HG02623 (cell line): ENCODE results near the gene KCNT2.
"Not testable (repeated sequence)": the region's sequence is repeated elsewhere in the genome, so short reads cannot be mapped to it uniquely, and the experiment has no call there.

Experiments used
- ATAC-seq: cut with Tn5 transposase; IDR thresholded peaks from one replicate; pipeline ENCODE4 v1.9.1; 2021; ENCODE audit warnings: moderate library complexity; ENCODE audit not compliant: unreplicated experiment

The KCNT2 gene

DNA sequence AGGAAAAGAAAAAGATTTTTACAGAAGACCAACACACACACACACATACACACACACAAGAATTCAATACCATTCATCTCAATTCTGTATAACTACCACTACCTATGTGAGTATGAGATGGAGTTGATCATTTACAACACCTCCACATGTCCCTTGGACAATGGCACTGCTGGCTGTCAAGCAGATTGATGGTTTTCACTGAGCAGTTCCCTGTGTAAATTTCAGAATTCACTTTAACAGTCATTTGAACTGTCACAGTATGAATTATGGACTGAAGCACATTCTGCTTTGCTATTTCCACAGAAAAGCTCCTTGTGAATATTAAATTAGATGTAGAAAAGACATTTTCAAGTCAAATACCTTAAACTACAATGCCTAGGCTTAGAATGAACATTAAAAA is 14.3 kb downstream of the KCNT2 start:
- no peak for ATAC-seq

DNA sequence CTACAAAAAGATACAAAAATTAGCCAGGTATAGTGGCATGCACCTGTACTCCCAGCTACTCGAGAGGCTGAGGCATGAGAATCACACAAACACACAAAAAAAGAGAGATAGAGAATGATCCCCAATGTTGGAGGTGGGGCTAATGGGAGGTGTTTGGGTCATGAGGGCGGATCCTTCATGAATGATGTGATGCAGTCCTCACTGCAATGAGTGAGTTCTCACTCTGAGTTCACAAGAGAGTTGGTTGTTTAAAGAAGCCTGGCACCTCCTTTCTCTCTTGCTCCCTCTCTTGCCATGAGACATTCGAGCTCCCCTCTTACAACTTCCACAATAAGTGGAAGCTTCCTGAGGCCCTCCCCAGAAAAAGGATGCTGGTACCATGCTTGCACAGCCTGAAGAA is 17.3 kb downstream of the KCNT2 start:
- ATAC-seq, result no peak

DNA sequence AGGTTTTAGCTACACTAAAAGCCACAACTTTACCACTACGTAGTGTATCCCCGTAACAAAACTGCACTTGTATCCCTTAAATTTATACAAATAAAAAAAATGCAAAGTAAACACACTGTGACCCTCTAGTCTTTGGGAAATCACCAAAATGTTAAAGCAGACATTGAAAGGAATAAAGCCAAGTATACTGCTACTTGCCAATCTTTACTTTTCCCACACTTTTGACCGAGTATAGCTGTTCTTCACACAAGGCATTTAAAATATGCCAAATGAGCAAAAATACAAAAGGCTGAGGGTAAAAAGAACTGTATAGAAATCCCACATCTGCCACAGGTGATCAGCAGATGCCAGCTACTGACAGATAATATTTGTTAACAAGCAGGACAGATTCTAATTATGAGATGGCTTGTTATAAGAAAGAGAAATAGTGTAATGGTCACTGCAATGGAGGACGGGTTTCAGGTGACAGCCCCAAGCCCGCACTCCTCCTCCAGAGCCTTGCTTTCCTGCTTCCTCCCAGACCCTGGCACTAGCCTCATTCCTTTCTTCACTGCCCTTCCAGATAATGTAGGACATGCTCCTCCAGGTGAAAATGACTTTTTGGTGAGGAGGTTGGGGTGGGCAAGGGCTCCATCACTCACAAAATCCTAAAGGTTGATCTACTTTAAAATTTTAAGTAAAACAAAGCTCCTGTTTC is 18.1 kb downstream of the KCNT2 start:
- no peak for ATAC-seq

DNA sequence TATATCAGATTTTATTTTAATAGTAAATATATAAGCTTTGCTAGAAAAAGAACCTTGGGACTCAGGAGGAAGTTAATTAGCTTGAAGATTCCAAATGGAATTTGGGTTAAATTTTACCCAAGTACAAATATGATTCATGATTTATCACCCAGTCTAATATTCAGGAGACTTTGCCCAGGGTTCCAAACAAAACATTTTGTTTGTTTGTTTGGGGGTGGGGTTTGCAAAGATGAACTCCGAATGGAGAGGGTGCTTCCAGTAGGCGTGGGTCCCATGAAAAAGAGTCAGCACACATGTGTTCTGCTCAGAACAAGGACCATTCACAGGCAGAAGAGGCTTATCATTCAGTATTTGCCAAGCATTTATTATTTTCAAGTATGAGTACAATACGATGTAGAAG is 23.5 kb downstream of the KCNT2 start:
- ATAC-seq, result no peak

DNA sequence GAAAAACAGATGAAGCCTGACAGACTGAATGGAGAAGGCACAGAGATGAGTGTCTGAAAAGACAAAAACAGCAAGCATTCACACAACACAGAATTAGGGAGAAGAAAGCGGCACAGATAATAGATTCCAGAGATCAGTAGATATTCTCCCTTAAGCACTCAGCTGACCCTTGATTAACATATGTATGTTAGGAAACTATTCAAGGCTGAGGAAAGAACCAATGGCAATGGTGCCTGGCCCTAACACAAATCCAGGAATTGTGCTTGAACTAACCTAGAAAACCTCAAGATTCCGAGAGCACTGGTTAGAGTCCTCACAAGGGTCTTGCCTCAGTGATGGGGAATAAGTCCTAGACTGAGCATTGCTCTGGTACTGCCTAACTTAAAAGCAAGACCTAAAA is 30.9 kb downstream of the KCNT2 start:
- no peak for ATAC-seq

DNA sequence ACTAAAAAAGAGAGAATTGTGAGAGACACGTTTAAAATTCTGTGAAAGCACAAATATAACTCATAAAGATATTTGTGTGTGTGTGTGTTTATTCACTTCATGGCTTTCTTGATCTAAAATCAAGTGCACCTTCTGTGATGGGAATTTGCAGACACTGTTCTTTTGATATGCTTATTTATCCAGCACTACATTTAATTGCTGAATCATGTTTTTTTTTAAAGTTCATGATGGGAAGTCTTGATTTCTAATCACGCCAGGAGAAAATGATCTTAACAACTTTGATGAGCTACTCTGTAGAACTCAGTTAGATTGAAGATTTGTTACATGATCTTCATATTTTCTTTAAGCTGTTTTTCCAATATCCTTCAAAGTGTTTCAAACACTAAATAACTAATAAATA is 35.0 kb downstream of the KCNT2 start:
- ATAC-seq, result no peak

DNA sequence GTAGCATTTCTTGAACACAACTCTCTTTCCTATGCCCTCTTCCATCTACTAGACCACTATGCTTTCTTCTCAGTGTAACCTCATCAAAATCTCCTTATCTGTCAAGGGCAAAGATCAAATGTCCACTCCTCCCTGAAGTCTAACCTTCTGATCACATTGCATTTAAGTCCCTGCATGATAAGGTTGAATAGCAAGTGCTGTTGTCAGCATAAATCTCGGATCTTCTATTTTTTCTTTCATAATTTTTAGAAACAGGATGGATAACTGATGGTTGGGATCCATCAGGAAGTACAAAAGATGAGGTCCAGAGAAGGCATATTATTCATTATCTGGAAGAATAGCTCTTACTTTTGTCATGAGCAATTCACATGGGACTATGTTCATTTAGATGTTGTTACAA is 41.0 kb downstream of the KCNT2 start:
- ATAC-seq, result no peak

DNA sequence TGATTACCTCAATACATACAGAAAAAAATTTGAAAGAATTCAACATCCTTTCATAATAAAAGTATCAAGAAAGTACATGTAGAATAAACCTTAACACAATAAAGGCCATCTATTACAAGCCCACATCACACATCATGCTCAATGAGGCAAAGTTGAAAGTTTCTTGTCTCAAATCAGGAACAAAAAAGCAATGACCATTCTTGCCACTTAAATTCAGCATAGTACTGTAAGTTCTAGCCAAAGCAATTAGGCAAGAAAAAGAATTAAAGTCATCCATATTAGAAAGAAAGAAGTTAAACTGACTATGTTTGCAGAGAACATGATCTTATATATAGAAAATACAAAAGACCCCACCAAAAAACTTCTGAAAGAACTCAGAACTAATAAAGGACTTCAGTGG is 44.5 kb downstream of the KCNT2 start:
- ATAC-seq, result no peak

DNA sequence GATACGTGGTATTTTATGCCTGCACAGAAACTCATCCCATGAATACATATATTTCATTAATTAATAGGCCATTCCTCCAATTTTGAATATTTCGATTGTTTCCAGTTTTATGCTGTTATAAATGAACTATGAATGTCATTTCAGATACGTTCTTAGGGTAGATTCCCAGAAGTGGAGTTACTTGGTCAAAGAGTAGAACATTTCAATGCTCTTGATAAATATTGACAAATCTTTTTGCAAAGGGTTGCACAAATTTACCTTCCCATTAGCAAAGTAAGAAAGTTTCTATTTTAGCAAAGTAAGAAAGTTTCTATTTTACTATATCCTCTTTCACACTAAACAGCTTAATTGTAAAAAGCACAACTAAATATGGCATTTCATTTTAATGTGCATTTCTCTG is 48.9 kb downstream of the KCNT2 start:
- no peak for ATAC-seq

DNA sequence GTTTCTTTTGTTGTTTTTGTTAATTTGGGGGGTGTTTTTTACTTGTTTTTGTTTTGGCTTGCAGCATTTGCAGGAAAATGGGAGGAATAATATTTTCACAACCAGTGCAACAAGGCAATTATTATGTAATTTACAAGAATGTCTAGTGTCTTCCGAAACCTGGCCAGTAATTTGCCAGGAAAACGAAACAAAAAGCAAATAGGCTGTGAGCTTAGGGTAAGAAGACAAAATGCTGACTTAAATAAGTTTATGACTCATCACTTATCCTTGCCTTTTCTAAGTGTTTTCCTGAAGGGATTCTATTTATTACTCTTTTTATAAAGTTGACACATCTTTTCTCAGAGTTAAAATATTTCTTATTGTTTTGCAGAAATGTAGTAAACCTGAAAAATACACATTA is 49.8 kb downstream of the KCNT2 start:
- ATAC-seq, result no peak

DNA sequence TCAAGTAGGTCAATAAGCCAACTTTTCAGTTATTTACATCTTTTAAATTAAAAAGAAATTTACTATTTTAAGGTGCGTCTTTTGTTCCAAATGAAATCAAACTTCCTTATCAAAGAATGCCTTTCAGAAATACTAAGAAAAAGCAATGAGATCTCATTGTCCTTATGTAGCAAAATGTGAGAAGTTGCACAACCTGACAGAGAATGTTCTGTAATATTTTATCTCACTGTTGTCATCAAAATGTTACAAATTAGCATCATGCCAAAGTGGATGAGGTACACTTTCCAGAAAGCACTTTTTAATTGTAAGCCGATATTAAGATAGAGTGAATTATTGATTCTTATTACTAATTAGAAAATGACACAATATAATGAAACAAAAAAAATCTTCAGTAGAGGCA is 50.4 kb downstream of the KCNT2 start:
- no peak for ATAC-seq

DNA sequence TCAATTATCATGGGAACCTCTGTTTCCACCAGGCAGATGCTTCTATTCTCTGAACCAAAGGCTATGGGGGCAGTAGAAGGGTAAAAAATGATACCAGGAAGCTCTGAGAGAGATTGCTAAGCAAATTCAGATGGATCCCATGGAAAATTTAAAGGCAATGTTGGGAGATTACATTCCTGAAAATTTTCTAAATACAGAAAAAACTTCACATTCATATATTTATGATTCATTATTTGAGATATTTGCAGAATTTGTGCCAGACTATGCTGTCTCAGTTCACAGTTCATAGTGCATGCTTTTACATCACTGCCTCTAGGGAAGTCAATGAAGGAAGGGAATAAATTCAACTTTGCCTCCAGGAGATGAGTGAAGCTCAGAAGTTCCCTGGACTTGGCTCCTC is 57.5 kb downstream of the KCNT2 start:
- no peak for ATAC-seq

DNA sequence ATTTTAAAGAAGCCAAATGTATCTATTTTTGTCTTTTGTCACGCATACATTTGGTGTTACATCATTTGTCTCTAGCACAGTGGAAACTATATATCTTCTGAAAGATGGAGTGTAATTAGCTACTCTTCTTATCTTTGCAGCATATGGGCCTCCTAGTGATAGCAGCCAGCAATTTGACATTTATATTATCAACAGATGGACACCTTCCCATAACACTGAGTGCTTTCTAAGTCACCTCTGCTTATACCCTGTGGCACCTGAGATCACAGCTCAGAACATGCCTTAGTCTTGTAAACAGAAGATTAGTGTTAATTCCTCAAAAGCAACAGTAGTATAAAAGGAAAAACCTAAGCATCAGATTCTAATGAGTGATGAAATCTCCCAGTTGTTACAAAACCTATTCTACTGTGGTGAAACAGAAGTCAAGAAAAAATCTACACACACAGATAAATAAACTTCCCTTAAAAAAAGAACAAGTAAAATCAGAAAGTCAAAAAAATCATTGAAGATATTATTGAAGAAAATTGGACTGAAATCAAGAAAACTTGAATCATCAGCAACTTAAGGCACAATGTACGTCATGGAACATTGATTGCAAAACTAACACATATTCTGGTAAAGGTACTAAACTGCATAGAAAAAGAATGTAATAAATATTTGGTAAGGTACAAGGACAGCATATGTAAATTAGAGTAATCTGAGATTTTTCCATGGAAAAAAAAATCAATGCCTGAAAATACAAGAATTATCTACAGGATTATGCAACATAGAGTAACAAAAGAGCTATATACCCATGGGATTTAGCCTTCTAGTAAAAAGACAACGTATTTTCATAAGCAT is 61.7 kb downstream of the KCNT2 start:
- ATAC-seq, result no peak

DNA sequence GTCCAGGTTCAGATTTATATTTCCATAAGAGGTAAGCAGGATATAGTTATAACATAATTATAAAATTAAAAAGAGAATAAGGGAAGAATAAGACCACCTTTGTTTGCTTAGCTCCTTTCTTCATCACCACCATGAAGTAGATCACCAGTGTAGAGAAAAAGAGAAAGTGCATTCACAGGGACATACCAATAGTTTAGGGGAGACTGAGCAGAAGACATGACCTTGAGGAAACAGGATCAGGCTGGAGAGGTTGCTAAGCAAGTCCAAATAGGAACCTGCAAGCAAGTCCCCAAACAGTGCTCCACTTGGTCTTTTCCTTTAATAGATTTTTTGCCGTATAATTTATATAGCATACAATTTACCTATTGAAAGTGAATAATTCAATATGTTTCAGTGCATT is 63.0 kb downstream of the KCNT2 start:
- no peak for ATAC-seq

DNA sequence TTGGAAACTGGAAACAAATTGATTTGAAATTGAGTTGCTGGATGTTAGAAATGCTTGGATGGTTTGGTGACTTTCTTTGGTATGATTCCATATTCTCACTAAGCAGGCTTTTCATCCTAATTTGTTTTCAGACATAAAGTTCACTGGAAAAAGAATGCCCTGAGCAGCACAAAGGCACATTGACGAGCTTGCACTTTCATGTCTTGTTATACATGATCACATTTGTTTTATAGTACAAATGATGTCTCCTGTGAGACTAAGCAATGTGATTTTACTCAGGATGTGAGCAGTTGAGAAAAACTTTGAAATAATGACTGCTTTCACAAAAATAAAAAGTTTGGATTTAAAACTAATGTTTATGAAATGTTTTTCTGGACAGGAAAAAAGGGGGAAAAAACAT is 63.6 kb downstream of the KCNT2 start:
- ATAC-seq, result no peak

DNA sequence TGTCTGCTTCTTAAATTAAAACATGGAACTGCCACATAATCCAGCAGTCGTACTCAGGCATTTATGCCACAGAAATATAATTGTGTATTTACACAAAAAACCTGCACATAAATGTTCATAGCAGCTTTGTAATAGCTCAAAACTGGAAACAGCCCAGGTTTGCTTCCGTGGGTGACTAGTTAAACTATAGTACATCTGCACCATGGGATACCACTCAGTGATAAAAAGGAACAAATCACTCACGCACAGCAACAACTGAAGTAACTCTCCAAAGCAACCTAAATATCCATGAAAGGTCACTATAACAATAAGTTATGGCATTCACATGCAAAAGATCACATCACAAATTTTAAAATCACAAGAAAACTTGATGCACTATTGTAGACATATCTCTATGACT is 64.4 kb downstream of the KCNT2 start:
- ATAC-seq, result no peak

DNA sequence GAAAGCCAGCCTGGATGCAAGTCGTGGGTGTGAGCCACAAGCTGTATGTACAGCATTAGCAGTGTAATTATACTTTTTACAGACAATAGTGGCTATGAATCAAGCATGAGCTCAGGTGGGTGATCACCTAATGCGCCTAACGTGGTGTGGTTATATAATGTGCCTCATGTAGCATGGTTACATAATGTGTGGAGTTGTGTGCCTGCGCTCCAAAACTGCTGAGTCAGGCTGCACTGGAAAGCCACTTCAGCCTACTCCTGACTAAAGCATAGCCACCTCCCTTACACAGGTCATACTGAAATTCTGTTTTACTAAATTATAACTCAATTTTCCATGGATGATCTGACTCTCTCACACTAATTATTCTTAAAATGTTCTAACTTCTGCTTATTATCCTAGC is 69.8 kb downstream of the KCNT2 start:
- no peak for ATAC-seq

DNA sequence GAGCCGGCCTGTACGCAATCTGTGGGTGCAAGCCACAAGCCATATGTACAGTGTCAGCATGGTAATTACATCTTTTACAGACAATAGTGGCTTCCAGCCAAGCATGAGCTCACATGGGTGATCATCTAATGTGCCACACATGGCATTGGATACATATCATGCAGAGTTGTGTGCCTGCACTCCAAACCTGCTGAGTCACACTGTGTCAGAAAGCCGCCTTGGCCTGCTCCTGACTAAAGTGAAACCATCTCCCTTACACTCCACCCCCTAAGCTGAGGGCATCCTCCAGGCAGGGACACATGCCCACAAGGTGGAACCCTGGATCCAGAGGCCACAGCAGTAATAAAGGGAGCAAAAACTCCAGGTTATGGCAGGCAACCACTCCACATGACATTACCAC is 72.5 kb downstream of the KCNT2 start:
- no peak for ATAC-seq

DNA sequence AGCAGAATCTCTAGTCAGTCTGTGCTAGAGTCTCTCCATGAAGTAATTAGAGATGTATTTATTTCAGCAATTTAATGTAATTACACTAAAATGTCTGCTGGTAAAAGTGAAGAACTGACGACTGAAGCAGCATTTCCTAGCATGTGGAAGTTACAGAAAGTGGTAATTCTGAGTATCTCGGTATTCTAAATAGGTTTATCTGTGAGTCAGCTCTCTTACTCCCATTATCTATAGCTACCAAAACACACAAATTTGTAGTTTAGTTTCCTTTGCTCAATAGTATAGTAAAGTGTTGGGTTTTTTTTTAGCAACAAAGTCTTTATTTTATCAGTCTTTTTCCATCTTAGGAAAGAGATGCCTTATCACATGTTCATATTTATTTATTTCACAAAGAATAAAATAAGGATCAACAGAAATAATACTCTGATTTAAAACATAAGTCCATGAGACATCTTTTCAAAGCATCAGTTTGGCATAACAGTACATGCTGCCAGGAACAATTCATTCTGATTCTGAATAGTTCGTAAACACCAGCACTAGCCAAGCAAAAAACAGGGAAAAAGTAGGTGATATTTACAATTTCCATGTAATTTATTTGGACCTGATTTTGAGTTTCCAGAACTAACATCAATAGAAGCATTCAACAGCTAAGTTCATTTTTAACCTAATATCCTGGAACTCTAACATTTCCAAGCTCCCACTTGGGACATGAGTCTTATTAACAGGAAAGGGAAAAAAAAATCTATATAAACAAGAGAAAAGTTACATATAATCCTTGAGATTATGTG is 76.3 kb downstream of the KCNT2 start:
- ATAC-seq, result no peak

DNA sequence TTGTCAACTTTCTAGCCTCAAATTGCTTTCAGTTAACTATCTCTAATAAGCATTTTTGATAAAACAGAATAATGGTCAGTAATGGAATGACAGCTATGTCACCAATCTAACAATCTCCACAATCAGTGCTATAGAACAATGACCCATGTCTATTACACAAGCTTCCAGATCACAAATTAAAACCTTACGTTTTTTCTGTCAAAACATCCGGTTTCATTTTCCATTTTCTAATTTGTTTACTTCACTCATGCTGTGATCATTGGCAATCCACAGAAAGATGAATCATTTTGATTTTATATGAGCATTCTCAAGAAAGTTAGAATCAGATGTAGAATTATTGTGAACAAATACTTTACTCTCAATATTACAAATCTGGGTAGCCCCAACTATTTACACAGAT is 80.3 kb downstream of the KCNT2 start:
- ATAC-seq, result no peak

DNA sequence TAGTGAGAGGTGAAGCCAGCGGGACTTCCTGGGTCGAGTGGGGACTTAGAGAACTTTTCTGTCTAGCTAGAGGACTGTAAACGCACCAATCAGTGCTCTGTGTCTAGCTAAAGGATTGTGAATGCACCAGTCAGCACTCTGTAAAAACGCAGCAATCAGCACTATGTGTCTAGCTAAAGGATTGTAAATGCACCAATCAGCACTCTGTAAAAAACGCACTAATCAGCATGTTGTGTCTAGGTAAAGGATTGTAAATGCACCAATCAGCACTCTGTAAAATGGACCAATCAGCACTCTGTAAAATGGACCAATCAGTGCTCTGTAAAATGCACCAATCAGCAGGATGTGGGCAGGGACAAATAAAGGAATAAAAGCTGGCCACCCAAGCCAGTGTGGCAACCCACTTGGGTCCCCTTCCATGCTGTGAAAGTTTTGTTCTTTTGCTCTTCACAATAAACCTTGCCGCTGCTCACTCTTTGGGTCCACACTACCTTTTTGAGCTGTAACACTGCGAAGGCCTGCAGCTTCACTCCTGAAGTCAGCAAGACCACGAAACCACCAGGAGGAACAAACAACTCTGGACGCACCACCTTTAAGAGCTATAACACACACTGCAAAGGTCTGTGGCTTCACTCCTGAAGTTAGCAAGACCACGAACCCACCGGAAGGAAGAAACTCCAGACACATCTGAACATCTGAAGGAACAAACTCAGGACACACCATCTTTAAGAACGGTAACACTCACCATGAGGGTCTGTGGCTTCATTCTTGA is 85.5 kb downstream of the KCNT2 start:
- ATAC-seq, result not testable (repeated sequence)
